OCI-M2 (cell line): ENCODE data around the gene CENPC.
"Not testable (repeated sequence)": the region's sequence is repeated elsewhere in the genome, so short reads cannot be mapped to it uniquely, and the experiment has no call there.

Experiments used
- DNase-seq: peaks from one replicate; lab custom pipeline; 2025; ENCODE audit not compliant: unreplicated experiment; lab: John Stamatoyannopoulos, UW

CENPC gene

DNA sequence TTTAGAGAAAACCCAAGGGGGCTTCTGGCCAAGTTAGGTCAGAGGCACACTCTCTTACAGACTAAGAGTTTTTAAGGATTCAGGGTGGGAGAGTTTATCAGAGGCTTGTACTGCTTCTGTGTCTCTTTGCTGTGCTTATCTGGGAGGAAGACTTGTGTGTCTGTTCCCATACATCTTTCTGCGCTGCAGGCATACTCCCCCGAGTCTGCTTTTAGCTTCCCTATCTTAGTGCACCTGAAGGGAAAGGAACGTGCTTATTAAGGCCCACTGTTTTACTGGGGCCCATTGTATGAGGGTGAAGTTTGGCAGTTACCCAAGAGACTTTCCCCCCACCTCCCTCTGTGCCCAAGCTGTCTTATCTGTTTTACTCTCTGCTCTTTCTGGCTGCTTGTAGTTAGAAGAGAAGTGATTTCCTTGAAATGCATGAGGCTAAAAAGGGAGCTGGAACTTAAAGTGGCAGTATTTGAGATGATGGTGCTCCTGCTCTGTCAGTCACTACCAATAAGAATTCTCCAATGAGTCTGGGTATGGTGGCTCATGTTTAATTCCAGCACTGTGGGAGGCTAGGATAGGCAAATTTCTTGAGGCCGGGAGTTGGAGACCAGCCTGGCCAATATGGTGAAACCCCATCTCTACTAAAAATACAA, 7.0 kb upstream of the CENPC start:
- DNase-seq: peak; percentile 10

DNA sequence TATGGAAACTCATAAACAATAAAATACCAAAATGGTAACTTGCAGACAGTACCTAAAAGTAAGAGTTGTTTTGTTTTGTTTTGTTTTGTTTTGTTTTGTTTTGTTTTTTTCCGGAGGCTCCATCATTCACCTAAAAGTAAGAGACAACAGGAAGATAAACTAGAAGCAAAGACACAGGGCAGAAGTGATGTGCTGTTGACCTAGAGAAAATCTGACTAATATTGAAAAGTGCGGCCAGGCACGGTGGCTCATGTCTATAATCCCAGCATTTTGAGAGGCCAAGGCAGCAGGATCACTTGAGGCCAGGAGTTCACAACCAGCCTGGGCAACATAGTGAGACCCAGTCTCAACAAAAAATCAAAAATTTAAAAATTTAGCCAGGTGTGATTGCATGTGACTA, 5.6 kb upstream of the CENPC start:
- no peak for DNase-seq

DNA sequence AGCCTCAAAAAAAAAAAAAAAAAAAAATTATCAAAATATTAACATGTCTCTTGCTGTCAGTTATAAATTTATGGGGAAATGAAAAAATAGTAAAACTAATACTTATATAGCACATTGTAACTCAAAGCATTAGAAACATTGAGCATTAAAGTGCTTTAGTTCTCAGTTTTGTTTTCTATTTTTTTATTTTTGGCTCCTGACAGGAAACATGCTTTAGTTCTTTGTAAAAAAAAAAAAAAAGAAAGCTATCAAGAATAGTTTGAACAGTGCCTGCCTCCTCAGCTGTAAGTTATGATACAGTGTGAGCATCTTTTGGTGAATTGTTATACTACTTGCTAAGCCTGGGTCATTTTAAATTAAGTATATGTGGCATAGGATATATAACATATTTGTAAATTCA, 5.1 kb upstream of the CENPC start:
- DNase-seq: no peak

DNA sequence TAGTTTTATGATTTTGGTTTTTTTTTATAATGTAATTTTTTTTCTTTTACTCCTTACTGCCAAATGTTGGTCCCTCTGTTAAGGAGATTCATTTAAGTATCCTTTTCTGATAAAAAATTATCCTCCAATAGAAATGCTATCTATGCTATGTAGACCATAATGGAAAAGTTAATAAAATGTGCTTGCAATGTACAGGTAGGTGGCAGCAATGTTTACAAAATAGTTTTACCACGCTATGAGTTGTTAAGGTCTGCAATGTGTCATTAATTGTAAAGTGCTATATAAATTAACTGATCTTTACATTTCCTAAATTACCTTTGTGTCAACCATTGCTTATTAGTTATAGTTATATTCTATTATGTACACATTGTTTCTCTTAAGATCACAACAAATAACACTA, 3.8 kb upstream of the CENPC start:
- DNase-seq: no peak

DNA sequence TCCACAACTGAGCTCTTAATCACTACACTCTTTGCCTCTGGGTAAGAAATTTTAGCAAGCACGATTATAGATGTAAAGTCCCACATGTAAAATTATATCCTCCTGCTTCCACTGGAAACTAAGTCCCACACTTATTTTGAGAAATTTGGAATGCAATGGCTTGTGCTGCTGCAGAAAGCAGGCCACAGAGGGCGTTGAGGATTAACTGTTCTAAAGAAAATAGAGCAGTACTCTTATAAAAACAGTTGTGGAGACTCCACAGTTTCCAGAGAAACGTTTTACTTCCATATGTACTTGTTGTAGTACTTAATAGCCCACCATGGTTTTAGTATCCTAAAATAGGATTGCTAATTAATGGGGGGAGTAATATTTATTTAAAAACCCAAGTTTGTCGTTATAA, 1.7 kb upstream of the CENPC start:
- no peak for DNase-seq

DNA sequence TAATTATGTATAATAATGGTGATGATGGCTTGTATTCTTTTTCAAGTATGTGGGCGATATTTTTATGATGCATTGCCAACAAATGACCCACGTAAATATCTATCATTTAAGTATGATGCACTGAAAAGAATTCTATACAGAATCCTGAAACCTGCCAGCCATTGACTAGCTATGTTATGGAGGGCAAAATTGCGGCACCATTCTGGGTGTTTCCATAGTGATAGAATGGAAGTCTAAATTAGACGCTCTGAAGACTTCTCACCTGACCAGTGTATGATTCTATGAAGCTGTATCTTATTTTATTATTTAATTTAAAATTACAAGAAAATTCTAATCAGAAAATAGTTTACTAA, 677 bp upstream of the CENPC start:
- no peak for DNase-seq

DNA sequence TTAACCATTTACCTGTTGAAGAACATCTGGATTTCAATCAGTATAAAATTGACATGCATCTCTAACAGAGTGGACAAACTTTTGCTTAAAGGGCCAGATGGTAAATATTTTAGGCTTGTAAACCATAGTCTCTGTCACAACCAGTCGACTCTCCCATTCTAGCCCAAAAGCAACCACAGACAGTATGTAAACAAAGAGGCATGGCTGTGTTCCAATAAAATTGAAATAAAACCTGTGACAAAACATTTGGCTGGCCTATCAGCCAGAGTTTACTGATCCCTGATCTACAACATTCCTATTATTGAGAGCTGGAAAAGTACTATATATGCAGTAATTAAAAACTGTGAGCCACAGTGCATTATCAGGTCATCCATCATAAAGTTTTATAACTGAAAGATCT, 3.2 kb downstream of the CENPC start:
- DNase-seq: no peak

DNA sequence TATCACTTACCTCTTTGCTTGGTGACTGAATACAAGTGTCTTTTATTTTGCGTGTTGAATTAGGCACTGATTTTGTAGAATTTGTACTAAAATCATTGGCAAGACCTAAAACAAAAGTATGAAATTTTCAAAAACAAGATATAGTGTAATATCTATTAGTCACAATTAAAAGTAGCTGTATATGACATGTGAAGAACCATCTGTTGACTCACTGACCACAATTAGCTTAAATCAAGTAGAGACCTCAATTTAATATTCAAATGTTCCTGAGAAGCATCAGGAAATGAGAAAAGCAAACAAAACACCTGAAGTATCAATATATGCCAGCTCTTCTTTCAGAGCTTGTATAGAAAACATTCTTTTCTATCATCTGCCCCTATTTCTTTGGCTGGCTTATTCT, 5.5 kb downstream of the CENPC start:
- no peak for DNase-seq

DNA sequence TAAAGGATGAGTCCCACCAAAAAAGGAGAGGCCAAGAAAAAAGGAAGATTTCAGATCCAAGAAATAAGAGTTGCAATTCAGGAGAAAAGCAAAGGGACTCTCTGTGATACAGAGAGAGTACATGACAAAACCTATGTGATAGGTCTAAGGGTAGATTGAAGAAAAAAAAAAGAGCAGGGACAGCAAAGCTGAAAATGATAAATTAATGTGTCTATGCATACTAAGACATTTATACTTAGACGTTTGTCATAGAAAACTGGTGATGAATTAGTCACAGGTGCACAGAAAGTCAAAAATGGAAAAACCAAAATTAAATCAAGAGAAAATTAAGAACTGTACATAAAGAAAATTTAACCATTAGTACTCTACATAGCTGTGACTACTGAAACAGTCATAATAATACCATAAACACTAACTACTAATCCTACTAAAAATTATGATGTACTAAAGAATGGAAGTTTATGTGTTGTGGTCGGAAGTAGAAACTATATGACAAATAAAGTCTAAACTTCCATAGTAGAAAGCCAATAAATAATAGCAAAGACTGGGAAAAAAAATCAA, 9.9 kb downstream of the CENPC start:
- DNase-seq: no peak

DNA sequence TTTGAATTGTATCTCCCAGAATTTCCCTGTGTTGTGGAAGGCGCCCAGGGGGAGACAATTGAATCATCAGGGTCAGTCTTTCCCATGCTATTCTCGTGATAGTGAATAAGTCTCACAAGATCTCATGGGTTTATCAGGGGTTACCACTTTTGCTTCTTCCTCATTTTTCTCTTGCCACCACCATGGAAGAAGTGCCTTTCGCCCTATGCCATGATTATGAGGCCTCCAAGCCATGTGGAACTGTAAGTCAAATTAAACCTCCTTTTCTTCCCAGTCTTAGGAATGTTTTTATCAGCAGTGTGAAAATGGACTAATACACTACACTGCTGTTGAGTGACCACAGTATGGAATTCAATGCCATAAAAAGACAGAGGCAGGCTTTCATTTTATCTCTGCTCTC, 12.2 kb downstream of the CENPC start:
- DNase-seq: no peak

DNA sequence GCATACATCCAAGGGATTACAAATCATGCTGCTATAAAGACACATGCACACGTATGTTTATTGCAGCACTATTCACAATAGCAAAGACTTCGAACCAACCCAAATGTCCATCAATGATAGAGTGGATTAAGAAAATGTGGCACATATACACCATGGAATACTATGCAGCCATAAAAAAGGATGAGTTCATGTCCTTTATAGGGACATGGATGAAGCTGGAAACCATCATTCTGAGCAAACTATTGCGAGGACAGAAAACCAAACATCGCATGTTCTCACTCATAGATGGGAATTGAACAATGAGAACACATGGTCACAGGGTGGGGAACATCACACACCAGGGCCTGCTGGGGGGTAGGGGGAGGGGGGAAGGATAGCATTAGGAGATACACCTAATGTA, 12.9 kb downstream of the CENPC start:
- not testable (repeated sequence) for DNase-seq

DNA sequence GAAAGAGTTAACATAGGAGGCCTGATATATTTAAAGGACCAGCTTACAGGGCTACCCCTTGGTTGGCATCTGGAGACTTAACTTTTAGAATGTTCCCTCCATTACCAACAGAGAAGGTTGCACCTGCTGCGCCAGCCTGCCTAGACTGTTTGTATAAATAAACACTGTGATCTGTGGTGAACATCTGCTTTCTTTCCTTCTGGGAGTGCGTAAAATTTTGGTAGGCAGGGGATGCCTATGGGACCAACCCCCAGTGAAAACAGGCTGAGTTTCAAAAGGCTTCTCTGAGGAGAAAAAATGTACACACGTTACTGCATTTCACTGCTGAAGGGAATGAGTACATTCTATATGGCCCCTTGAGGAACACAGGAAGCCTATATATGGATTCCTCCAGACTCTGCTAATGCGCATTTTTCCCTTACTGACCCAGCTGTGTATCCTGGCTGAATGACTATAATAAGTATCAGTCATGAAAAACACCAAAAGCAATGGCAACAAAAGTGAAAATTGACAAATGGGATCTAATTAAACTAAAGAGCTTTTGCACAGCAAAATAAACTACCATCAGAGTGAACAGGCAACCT, 13.8 kb downstream of the CENPC start:
- DNase-seq: no peak

DNA sequence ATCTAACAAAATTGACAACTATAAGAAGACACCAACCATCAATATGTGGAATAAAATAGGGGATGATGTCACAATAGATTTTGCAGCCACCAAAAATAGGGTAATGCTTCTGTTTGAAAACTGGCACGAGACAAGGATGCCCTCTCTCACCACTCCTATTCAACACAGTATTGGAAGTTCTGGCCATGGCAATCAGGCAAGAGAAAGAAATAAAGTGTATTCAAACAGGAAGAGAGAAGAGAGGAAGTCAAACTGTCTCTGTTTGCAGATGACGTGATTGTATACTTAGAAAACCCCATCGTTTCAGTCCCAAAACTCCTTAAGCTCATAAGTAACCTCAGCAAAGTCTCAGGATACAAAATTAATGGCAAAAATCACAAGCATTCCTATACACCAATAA, 21.2 kb downstream of the CENPC start:
- DNase-seq: not testable (repeated sequence)

DNA sequence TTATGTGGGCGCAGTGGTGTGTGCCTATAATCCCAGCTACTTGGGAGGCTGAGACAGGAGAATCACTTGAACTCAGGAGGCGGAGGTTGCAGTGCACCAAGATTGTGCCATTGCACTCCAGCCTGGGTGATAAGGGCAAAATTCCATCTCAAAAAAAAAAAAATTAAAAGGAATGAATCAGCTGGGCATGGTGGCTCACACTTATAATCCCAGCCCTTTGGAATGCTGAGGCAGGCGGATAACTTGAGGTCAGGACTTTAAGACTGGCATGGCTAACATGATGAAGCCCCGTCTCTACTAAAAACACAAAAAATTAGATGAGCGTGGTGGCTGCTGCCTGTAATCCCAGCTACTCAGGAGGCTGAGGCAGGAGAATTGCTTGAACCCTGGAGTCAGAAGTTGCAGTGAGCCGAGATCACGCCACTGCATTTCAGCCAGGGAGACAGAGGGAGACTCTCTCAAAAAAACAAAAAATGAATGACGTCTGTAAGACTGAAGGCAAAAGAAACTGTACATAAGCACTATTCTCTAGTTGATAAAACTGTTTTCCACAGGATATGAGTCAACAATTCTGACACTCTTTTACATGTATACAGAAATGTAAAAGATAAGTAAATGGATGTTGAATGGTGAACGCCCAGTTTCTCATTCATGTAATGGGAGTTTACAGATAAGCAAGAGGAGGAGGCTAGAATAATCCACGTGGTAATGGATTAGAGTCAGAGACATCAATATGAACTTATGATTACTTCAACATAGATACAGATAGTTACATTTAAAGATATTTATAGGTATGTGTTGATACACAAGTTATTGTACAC, 22.2 kb downstream of the CENPC start:
- DNase-seq: peak; percentile 87

DNA sequence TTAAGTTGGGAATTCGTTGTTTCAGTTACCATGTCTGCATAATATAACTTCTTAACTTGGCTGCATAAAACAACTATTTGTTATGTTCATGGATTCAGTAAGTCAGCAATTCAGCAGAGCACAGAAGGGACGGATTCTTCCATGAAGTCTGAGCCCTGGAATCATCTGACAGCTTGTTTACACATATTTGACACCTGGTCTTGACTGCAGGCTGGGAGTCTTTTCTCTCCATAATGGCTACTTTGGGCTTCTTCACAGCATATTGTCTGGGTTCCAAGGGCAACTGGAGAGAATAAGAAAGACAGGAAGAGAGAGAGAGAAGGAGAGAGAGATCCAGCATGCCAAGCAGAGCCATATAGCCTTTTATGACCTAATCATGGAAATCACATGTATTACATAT, 23.1 kb downstream of the CENPC start:
- no peak for DNase-seq

DNA sequence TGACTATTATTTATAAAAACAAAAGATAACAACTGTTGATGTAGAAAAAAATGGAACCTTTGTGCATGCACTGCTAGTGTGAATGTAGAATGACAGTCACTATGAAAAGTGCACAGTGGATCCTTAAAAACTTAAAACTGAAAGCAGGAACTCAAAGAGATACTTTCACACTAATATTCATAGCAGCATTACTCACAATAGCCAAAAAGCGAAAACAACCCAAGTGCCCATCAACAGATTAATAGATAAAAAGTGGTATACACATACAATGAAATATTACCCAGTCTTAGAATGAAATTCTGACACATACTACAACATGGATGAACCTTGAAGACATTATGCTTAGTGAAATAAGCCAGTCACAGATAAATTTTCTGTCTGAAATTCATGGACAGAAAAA, 23.8 kb downstream of the CENPC start:
- DNase-seq: no peak

DNA sequence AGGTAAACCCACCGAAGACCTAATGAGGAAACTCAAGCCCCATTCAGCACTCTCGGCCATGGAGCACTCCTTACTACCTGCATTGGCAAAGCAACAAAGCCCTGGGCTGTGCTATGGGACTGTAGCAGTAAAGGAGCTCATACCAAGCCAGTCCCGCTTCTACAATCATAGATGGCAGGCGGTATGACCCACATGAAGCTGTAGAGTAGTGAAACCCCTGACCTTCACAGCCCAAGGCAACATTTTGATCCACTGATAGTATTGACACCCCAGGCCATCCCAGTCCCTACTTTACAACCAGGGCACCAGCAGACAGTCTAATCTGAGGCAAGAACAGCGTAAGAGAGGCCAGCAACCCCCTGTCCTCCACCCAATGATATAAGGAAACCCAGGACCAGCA, 25.2 kb downstream of the CENPC start:
- DNase-seq: no peak

DNA sequence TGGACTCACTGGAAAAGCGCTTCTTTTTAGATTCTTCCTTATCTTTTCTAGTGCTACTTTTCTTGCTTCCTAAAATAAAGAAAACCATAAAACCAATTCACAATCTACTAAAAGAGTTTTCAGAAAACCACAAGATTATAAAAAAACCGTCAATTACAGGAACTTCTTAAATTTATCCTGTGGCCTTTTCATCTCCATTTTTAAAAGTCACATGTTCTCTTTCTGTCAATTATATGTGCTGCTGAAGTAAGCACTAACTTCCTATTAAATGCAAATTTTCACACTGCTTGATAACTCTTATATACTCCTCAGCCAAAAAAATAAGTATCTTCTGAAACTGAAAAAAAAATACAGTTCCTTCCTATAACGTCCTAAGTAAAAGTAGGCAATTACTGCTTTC, 32.8 kb downstream of the CENPC start:
- no peak for DNase-seq

DNA sequence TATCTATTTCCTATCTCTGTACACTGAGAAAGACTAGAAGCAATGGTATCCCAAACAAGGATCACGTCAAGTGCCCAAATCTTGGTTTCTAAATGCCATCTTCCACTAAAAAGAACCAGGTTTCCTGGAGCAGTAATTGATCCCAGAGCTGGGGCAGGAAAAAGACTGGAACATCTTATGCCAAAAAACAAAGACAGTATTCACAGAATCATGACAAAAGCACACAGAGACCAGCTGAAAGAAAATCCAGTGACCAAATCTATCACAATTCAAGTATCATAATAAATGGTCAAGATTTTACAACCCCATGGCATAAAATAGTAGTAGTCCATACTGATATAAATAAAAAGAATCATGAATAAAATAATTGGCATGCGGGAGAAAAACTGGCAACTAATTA, 44.9 kb downstream of the CENPC start:
- no peak for DNase-seq

DNA sequence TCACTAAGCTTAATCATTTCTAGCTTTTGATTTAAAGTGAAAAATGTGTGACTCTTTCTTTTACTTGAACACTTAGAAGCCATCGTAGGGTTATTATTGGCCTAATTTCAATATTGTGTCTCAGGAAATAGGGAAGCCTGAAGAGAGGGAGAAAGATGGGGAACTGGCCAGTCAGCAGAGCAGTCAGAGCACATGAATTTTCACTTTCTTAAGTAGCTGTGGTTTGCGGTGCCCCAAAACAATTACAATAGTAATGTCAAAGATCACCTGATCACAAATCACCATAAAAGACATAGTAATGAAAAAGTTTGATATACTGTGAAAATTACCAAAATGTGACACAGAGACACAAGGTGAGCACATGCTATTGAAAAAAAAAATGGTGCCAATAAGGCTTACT, 45.5 kb downstream of the CENPC start:
- DNase-seq: no peak

DNA sequence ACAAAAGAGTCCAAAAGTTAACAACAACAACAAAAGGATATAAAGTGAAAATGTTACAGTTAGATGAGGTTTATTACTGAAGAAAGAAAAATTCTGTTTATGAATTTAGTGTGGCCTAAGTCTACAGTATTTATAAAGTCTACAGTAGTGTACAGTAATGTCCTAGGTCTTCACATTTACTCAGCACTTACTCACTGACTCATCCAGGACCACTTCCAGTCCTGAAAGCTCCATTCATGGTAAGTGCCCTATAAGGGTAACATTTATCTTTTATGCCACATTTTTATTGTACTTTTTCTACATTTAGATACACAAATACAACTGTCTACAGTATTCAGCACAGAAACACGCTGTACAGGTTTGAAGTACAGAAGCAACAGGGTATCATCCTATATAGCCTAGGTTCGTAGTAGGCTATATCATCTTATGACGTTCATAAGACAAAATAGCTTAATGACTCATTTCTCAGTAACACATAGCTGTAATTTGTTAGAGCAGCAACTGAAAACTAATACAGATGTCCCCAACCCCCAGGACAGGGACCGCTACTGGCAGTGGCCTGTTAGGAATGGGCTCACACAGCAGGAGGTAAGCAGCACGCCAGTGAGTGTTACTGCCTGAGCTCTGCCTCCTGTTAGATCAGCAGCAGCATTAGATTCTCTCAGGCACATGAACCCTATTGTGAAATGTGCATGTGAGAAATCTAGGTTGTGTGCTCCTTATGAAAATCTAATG, 61.3 kb downstream of the CENPC start:
- DNase-seq: no peak

DNA sequence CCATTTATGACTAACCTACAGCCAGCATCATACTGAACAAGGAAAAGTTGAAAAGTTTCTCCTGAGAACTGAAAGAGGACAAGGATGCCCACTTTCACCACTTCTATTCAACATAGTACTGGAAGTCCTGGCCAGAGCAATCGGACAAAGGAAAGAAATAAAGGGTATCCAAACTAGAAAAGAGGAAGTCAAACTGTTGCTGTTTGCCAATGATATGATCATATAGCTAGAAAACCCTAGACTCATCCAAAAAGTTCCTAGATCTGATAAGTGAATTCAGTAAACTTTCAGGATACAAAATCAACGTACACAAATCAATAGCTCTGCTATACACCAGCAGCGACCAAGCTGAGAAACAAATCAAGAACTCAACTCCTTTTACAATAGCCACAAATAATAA, 64.5 kb downstream of the CENPC start:
- no peak for DNase-seq
